ENCODE measurements around the gene COL4A2.

GRCh38 chr13:110520431-110521295 lies 213.6 kb downstream of the COL4A2 start:
- no peak for TF ChIP-seq POLR2A (IDR thresholded peaks at IDR 0.05; ENCODE audit: low read depth, low read length)
- TF ChIP-seq TAF1 (IDR thresholded peaks at IDR 0.05; ENCODE audit: borderline replicate concordance, low read depth, low read length): no peak
- no peak for TF ChIP-seq POLR2AphosphoS5 (IDR thresholded peaks at IDR 0.05; ENCODE audit: low read depth, low read length)
